ENCODE results near the gene CCDC91.

- TF ChIP-seq CTCF (IDR thresholded peaks at IDR 0.05; ENCODE audit: insufficient read depth, low read length) = no peak
- TF ChIP-seq POLR2AphosphoS5 (IDR thresholded peaks at IDR 0.05; ENCODE audit: low read depth) = no peak
- TF ChIP-seq GABPA (IDR thresholded peaks at IDR 0.05; ENCODE audit: low read depth) = no peak
- TF ChIP-seq REST (IDR thresholded peaks at IDR 0.05; ENCODE audit: insufficient replicate concordance, low read depth) = no peak
Measured at GRCh38 chr12:28552251-28552970, 362.2 kb downstream of the CCDC91 start.
